Mesenchymal stem cell (in vitro differentiated cells and primary cell): ENCODE measurements around the gene PRKCZ.
"Not testable (repeated sequence)": the region's sequence is repeated elsewhere in the genome, so short reads cannot be mapped to it uniquely, and the experiment has no call there.

ENCODE experiments used
- DNase-seq: peaks from one replicate; pipeline ENCODE4 v3.0.0-alpha.2; 2013
- H2AFZ ChIP-seq: one replicate; pipeline ENCODE4 v1.6.1; 2013; ENCODE audit warnings: low read depth, mild to moderate bottlenecking, control low read depth, inconsistent platforms, low read length, moderate library complexity
- H2AK5ac ChIP-seq: 2 replicates; pipeline ENCODE4 v1.6.1; 2013; ENCODE audit warnings: low read length, moderate library complexity, mild to moderate bottlenecking, inconsistent platforms; ENCODE audit not compliant: severe bottlenecking
- H2BK120ac ChIP-seq: one replicate; pipeline ENCODE4 v1.6.1; 2013; ENCODE audit warnings: low read depth, mild to moderate bottlenecking, inconsistent platforms, low read length, moderate library complexity
- H2BK12ac ChIP-seq, 2 experiments: one replicate each; pipeline ENCODE4 v1.6.1; 2013; ENCODE audit warnings: inconsistent platforms in 2 of 2, low read length in 2 of 2, mild to moderate bottlenecking in 2 of 2, moderate library complexity in 2 of 2, control low read depth in 1 of 2
- H2BK15ac ChIP-seq: one replicate; pipeline ENCODE4 v1.6.1; 2013; ENCODE audit warnings: mild to moderate bottlenecking, low read depth, inconsistent platforms; ENCODE audit not compliant: poor library complexity, severe bottlenecking
- H2BK5ac ChIP-seq: 2 replicates; pipeline ENCODE4 v1.6.1; 2013; ENCODE audit warnings: low read depth, mild to moderate bottlenecking, low read length, control low read depth, inconsistent platforms; ENCODE audit not compliant: poor library complexity, severe bottlenecking
- H3K14ac ChIP-seq, 2 experiments: one replicate each; pipeline ENCODE4 v1.6.1; 2013; ENCODE audit warnings: inconsistent platforms in 2 of 2, low read length in 2 of 2, control low read depth in 1 of 2, mild to moderate bottlenecking in 1 of 2, moderate library complexity in 1 of 2
- H3K18ac ChIP-seq, 2 experiments: one replicate each; pipeline ENCODE4 v1.6.1; 2013; ENCODE audit warnings: inconsistent platforms in 2 of 2, low read length in 2 of 2, control low read depth in 1 of 2, low read depth in 1 of 2, mild to moderate bottlenecking in 1 of 2
- H3K23ac ChIP-seq, 2 experiments: one replicate each; pipeline ENCODE4 v1.6.1; 2013; ENCODE audit warnings: inconsistent platforms in 2 of 2, low read length in 2 of 2, mild to moderate bottlenecking in 2 of 2, moderate library complexity in 2 of 2, control low read depth in 1 of 2
- H3K27ac ChIP-seq: 2 replicates; pipeline ENCODE4 v1.5.1; 2013; ENCODE audit warnings: mild to moderate bottlenecking, moderate library complexity, low read length, control low read depth, inconsistent platforms; ENCODE audit not compliant: poor library complexity, severe bottlenecking
- H3K27me3 ChIP-seq, 2 experiments: 2 replicates each; pipeline versions ENCODE4 v1.6.1 to v1.7.0; 2013; ENCODE audit warnings: low read length in 2 of 2, mild to moderate bottlenecking in 2 of 2, moderate library complexity in 2 of 2, control low read depth in 1 of 2, inconsistent platforms in 1 of 2; ENCODE audit not compliant: control insufficient read depth in 1 of 2, insufficient read depth in 1 of 2
- H3K36me3 ChIP-seq, 2 experiments: 2 replicates each; pipeline versions ENCODE4 v1.6.1 to v1.7.0; 2013; ENCODE audit warnings: low read length in 2 of 2, control low read depth in 1 of 2, inconsistent platforms in 1 of 2, low read depth in 1 of 2, mild to moderate bottlenecking in 1 of 2; ENCODE audit not compliant: insufficient read depth in 2 of 2, control insufficient read depth in 1 of 2
- H3K4ac ChIP-seq, 2 experiments: one replicate each; pipeline ENCODE4 v1.6.1; 2013; ENCODE audit warnings: inconsistent platforms in 2 of 2, low read length in 2 of 2, mild to moderate bottlenecking in 2 of 2, moderate library complexity in 2 of 2, control low read depth in 1 of 2, low read depth in 1 of 2
- H3K4me1 ChIP-seq: 2 replicates; pipeline ENCODE4 v1.6.1; 2013; ENCODE audit warnings: low read depth, low read length, control low read depth; ENCODE audit not compliant: control insufficient read depth, insufficient read depth
- H3K4me2 ChIP-seq: 2 replicates; pipeline ENCODE4 v1.6.1; 2013; ENCODE audit warnings: low read length, mild to moderate bottlenecking, inconsistent platforms; ENCODE audit not compliant: poor library complexity, severe bottlenecking
- H3K4me3 ChIP-seq, 2 experiments: 2 replicates each; pipeline versions ENCODE4 v1.5.1 to v1.7.0; 2013; ENCODE audit warnings: low read length in 2 of 2, mild to moderate bottlenecking in 2 of 2, control low read depth in 1 of 2, low read depth in 1 of 2; ENCODE audit not compliant: insufficient read depth in 1 of 2
- H3K79me1 ChIP-seq: replicated peaks from 2 replicates; pipeline ENCODE4 v1.6.1; 2013; ENCODE audit warnings: mild to moderate bottlenecking, control low read depth, low read length, inconsistent platforms; ENCODE audit not compliant: poor library complexity, severe bottlenecking
- H3K9ac ChIP-seq: 2 replicates; pipeline ENCODE4 v1.7.0; 2013; ENCODE audit warnings: mild to moderate bottlenecking, low read length, moderate library complexity
- H3K9me3 ChIP-seq: 2 replicates; pipeline ENCODE4 v1.7.0; 2013; ENCODE audit warnings: mild to moderate bottlenecking, low read length; ENCODE audit not compliant: control insufficient read depth
- H4K8ac ChIP-seq: one replicate; pipeline ENCODE4 v1.6.1; 2013; ENCODE audit warnings: inconsistent platforms, mild to moderate bottlenecking, low read length, moderate library complexity
- H4K91ac ChIP-seq: one replicate; pipeline ENCODE4 v1.6.1; 2013; ENCODE audit warnings: mild to moderate bottlenecking, low read length, inconsistent platforms
- WGBS: methylation state at CpG from one replicate; pipeline ENCODE4 v1.1.7; 2013; ENCODE audit warnings: mixed read lengths; 5-methylcytosine and 5-hydroxymethylcytosine counted together

Gene PRKCZ

DNA sequence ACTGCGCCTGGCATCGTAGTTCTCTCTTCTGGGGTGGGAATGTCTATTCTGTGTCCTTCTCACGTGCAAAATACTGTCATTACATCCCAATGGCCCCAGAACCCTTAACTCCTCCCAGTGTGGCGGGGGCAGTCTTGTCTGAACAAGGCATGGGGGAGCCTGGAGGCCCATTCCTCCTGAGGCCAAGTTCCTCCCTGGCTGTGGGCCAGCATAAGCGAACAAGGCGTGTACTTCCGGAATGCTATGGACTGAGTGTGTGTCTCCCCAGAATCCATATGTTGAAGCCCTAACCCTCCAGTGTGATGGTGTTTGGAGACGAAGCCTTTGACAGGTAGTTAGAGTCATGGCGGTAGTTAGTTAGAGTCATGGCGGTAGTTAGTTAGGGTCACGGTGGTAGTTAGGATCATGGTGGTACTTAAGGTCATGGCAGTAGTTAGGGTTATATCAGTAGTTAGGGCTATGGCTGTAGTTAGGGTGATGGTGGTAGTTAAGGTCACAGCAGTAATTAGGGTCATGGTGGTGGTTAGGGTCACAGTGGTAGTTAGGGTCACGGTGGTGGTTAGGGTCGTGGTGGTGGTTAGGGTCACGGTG is 71.0 kb downstream of the PRKCZ start:
- H2BK5ac ChIP-seq, result no peak overlapping the region
- WGBS, result 94% methylated on average over 11 of the region's 14 CpGs
- no peak overlapping the region for H2BK120ac ChIP-seq
- H2AFZ ChIP-seq, result no peak overlapping the region
- H2AK5ac ChIP-seq, result no peak overlapping the region
- H3K18ac ChIP-seq, result no peak overlapping the region
- peaks cover 3% of the 10 kb centered on the region for H3K9me3 ChIP-seq
- peaks cover 3% of the 10 kb centered on the region for H3K4me1 ChIP-seq
- H3K4me2 ChIP-seq, result no peak overlapping the region
- H3K27me3 ChIP-seq, result peaks cover 0 to 25% of the 10 kb centered on the region in 2 experiments
- H3K36me3 ChIP-seq, result peaks cover 0 to 11% of the 10 kb centered on the region in 2 experiments
- H3K27ac ChIP-seq, result no peak overlapping the region
- H3K79me1 ChIP-seq, result peaks cover 12% of the 10 kb centered on the region
- H3K4me3 ChIP-seq, result no peak overlapping the region
- H3K9ac ChIP-seq, result no peak overlapping the region
- H2BK12ac ChIP-seq, result no peak overlapping the region
- H3K4ac ChIP-seq, result no peak overlapping the region
- H4K8ac ChIP-seq, result no peak overlapping the region
- DNase-seq, result no peak
- H3K23ac ChIP-seq, result no peak overlapping the region
- no peak overlapping the region for H3K14ac ChIP-seq
- H4K91ac ChIP-seq, result no peak overlapping the region
- H2BK15ac ChIP-seq, result no peak overlapping the region

DNA sequence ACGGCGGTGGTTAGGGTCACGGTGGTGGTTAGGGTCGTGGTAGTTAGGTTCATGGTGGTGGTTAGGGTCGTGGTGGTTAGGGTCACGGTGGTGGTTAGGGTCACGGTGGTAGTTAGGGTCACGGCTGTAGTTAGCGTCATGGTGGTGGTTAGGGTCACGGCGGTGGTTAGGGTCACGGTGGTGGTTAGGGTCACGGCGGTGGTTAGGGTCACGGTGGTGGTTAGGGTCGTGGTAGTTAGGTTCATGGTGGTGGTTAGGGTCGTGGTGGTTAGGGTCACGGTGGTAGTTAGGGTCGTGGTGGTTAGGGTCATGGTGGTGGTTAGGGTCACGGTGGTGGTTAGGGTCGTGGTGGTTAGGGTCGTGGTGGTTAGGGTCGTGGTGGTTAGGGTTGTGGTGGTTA is 71.6 kb downstream of the PRKCZ start:
- H3K4me3 ChIP-seq, H2AFZ ChIP-seq, H2BK120ac ChIP-seq, H3K4ac ChIP-seq, H2BK12ac ChIP-seq, H3K14ac ChIP-seq, H3K4me2 ChIP-seq, H3K9me3 ChIP-seq, H3K18ac ChIP-seq, H3K9ac ChIP-seq, H2BK5ac ChIP-seq, H4K8ac ChIP-seq, H2BK15ac ChIP-seq, H3K23ac ChIP-seq, H3K4me1 ChIP-seq, DNase-seq, H3K27ac ChIP-seq, H4K91ac ChIP-seq, H2AK5ac ChIP-seq: not testable (repeated sequence)
- no CpG with 5 or more reads among the region's 23 CpGs for WGBS
- Histone ChIP-seq H3K36me3 (peaks cover 0 to 17% of the 10 kb centered on the region in 2 experiments), H3K27me3 (peaks cover 0 to 25% of the 10 kb centered on the region in 2 experiments), H3K79me1 (peaks cover 13% of the 10 kb centered on the region)

DNA sequence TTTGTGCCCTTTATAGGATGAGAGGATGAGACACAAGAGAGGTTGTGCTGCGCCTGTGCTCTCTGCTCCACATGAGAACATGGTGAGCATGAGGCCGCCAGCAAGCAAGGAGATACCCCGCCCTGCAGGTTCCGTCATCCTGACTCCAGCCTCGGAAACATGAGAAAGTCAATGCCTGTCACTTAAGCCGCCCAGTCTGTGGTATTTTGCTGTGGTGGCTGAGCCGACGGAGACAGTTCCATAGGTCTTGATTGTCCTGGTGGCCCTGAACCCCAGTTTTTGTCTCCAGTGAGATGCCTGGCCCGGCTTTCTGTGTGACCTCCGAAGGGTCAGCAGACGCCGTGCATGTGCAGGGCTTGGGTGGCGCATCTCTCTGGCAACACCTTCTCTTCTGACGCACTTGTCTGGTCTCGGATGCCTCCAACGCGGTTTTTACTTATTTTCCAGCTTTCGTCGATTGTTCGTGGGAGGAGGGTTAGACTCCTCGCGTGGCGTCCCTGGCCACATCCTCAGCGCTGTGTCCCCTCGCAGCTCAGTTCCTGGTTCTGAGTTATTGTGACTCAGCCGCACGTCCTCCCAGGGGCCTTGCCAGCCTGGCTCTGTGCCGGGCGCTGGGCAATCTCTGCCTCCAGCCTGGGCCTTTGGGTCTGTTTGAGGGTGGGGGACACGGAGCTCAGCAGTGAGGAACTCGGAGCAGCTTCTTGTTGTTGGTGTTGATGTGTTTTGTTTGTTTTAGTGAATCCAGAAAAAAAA is 74.4 kb downstream of the PRKCZ start:
- Histone ChIP-seq H3K4ac (no peak overlapping the region), H2BK12ac (no peak overlapping the region), H2BK15ac (no peak overlapping the region), H2BK5ac (no peak overlapping the region), H3K18ac (no peak overlapping the region), H3K4me1 (peaks cover 10% of the 10 kb centered on the region), H3K9ac (no peak overlapping the region), H3K36me3 (peaks cover 0 to 32% of the 10 kb centered on the region in 2 experiments), H4K8ac (no peak overlapping the region), H3K4me2 (no peak overlapping the region), H3K27me3 (peaks cover 0 to 31% of the 10 kb centered on the region in 2 experiments), H2BK120ac (no peak overlapping the region), H3K9me3 (no peaks in the 10 kb centered on the region), H2AFZ (no peak overlapping the region), H3K4me3 (peak overlapping the region in 1 of 2 experiments; percentile 7), H3K14ac (no peak overlapping the region), H3K23ac (no peak overlapping the region), H4K91ac (no peak overlapping the region), H3K79me1 (peaks cover 31% of the 10 kb centered on the region), H3K27ac (no peak overlapping the region), H2AK5ac (no peak overlapping the region)
- WGBS, result 95% methylated on average over 31 of the region's 31 CpGs
- DNase-seq, result no peak

DNA sequence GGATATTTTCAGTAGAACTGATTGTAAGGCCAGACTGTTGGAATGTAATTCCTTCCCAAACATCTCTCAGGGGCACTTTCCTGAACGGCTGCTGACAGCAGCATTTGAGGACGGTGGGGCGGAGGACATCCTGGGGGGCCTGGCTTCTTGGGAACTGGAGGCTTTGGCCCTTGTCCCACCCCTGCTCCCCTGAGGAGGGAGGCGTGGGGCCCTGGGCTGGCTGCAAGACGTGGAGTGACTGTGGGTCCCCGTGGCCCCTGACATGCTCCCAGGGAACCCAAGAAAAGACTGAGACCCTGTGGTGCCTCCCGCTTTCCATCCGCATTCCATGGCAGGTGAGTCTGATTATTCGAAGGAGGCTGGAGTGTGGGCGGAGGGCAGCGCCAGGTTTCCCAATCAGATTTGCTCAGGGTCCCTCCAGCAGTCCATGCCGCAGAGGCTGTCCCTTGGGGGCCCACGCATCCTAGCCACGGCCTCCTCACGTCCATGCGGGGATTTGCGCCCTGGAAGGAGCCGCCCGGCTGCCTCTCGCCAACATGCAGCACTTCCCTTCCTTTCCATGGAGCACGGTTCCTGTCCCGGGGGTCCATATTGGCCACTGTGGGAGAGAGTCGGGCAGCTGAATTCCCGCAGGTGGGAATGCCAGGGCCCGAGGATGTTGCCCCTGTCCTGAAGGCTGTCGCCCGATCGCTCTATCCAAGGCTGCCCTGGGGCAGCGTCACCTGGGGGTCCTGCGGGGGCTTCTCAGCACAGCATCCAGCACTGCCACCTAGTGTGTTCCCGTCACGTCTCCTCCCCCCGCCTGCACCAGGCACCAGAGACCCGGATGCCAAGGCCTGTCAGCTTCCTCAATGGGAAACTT is 75.4 kb downstream of the PRKCZ start:
- Histone ChIP-seq H2BK15ac (no peak overlapping the region), H3K4me3 (no peak overlapping the region), H3K4me2 (no peak overlapping the region), H3K27me3 (peaks cover 0 to 31% of the 10 kb centered on the region in 2 experiments), H2AK5ac (no peak overlapping the region), H3K79me1 (peaks cover 28% of the 10 kb centered on the region), H2BK120ac (no peak overlapping the region), H3K23ac (no peak overlapping the region), H3K27ac (no peak overlapping the region), H4K91ac (no peak overlapping the region), H3K36me3 (peaks cover 0 to 32% of the 10 kb centered on the region in 2 experiments), H4K8ac (no peak overlapping the region), H3K9me3 (no peaks in the 10 kb centered on the region), H2AFZ (no peak overlapping the region), H2BK5ac (no peak overlapping the region), H3K18ac (no peak overlapping the region), H2BK12ac (no peak overlapping the region), H3K14ac (no peak overlapping the region), H3K4ac (no peak overlapping the region), H3K4me1 (peaks cover 10% of the 10 kb centered on the region), H3K9ac (no peak overlapping the region)
- 88% methylated on average over 33 of the region's 34 CpGs for WGBS
- no peak for DNase-seq
